ENCODE data around the gene CYP19A1. TPM values are rescaled to one million over a fixed set of nuclear protein-coding genes. Genes with fewer than 3 reads are reported as not detected.

CYP19A1 gene
- total RNA-seq, 5 donors from 2014 or later (not counting 1 experiment from before 2014, with no cell fraction given), result 0.23 TPM; not detected in 4

DNA sequence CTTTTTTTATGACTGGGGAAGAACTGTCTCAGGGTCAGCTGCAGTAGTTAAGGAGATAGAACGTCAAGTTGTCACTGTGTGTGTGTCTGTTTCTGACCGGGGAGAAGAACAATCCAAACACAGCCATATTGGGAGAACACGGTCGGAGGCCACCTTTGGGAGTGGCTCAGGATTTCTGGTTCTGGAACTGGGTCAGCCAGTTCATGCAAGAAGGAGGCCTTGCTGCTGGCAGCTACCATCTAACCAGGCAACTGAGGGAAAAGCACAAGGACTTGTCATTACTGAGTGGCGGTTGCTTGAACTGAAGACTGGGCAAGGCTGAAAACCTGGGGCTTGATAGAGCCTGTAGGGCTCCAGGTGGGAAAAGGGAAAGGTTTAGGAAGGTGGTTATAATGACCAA is 27.7 kb upstream of the CYP19A1 start:
- CTCF ChIA-PET, result no interaction called here
- peaks cover 0 to 6% of the 10 kb centered on the region in 2 donors for H3K27me3 Mint-ChIP-seq

GRCh38 chr15:51365417-51365816 is 27.0 kb upstream of the CYP19A1 start:
- CTCF ChIA-PET, result no interaction called here
- peaks cover 0 to 6% of the 10 kb centered on the region in 2 donors for H3K27me3 Mint-ChIP-seq
- no peaks in the 10 kb centered on the region for H3K36me3 ChIP-seq (ENCODE audit: control insufficient read depth in 2 of 2, extremely low read depth in 1 of 2, insufficient read depth in 1 of 2, low read length in 1 of 2)
- H3K4me3 Mint-ChIP-seq, result no peak overlapping the region
- ATAC-seq (replicated peaks in 1 of 4), result no peak
- H3K4me1 ChIP-seq (ENCODE audit: control insufficient read depth in 1 of 2, extremely low read depth in 1 of 2, insufficient read depth in 2 of 2, low read length in 2 of 2), result no peaks in the 10 kb centered on the region
- H3K27me3 ChIP-seq (replicated peaks in 1 of 2; ENCODE audit: control insufficient read depth in 2 of 2, extremely low read depth in 1 of 2, insufficient read depth in 2 of 2, low read length in 1 of 2), result peaks cover 0 to 2% of the 10 kb centered on the region in 2 experiments
- H3K9me3 ChIP-seq, result no peaks in the 10 kb centered on the region
- POLR2A ChIA-PET, result no interaction called here
- H3K27ac ChIP-seq (ENCODE audit: low read length), result no peak overlapping the region
- DNase-seq, result no peak
- no peak overlapping the region for H3K27ac Mint-ChIP-seq
- no peak overlapping the region for H3K4me3 ChIP-seq (ENCODE audit: control insufficient read depth in 1 of 2, extremely low read depth in 1 of 2, low read length in 1 of 2)
- H3K9me3 Mint-ChIP-seq, result no peaks in the 10 kb centered on the region
- no peaks in the 10 kb centered on the region for H3K36me3 Mint-ChIP-seq
- no peaks in the 10 kb centered on the region for H3K4me1 Mint-ChIP-seq
- whole genome bisulfite sequencing (ENCODE audit: insufficient coverage), result 67% methylated on average over 1 of the region's 6 CpGs

More for the DNA sequence above, 27.7 kb upstream of the CYP19A1 start:
- H3K36me3 Mint-ChIP-seq, result no peaks in the 10 kb centered on the region
- DNase-seq, result no peak
- H3K4me3 ChIP-seq (ENCODE audit: control insufficient read depth in 1 of 2, extremely low read depth in 1 of 2, low read length in 1 of 2), result no peak overlapping the region
- H3K9me3 ChIP-seq, result no peaks in the 10 kb centered on the region
- no peaks in the 10 kb centered on the region for H3K4me1 Mint-ChIP-seq
- POLR2A ChIA-PET, result no interaction called here
- H3K27ac Mint-ChIP-seq, result no peak overlapping the region
- H3K36me3 ChIP-seq (ENCODE audit: control insufficient read depth in 2 of 2, extremely low read depth in 1 of 2, insufficient read depth in 1 of 2, low read length in 1 of 2), result no peaks in the 10 kb centered on the region
- H3K27ac ChIP-seq (ENCODE audit: low read length), result no peak overlapping the region
- 97% methylated on average over 5 of the region's 5 CpGs for WGBS (ENCODE audit: insufficient coverage)
- no peak overlapping the region for H3K4me3 Mint-ChIP-seq
- no peak for ATAC-seq (replicated peaks in 1 of 4)
- peaks cover 0 to 2% of the 10 kb centered on the region in 2 experiments for H3K27me3 ChIP-seq (replicated peaks in 1 of 2; ENCODE audit: control insufficient read depth in 2 of 2, extremely low read depth in 1 of 2, insufficient read depth in 2 of 2, low read length in 1 of 2)
- no peaks in the 10 kb centered on the region for H3K4me1 ChIP-seq (ENCODE audit: control insufficient read depth in 1 of 2, extremely low read depth in 1 of 2, insufficient read depth in 2 of 2, low read length in 2 of 2)
- H3K9me3 Mint-ChIP-seq, result no peaks in the 10 kb centered on the region

DNA sequence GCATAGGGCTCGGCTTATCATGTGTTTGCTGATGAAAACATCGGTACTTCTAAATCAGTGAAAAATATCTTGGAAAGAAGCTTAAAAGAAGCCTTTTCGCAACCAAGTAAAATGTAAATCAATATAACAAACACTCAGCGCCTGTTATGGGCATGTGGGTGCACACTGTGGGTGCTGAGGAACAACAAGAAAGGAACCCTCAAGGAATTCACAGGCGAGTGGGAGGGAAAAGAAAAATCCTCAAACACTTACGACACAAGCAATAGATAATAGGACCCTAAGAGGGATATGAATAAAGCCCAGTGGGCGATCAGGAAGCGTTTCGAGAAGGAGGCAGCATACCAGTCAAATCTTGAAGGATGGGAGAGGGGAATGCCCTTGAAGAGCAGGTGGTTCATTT is 25.0 kb upstream of the CYP19A1 start:
- H3K4me3 Mint-ChIP-seq, result no peak overlapping the region
- Histone ChIP-seq H3K9me3 (no peaks in the 10 kb centered on the region), H3K27me3 (replicated peaks in 1 of 2; ENCODE audit: control insufficient read depth in 2 of 2, extremely low read depth in 1 of 2, insufficient read depth in 2 of 2, low read length in 1 of 2) (peaks cover 0 to 2% of the 10 kb centered on the region in 2 experiments), H3K4me1 (ENCODE audit: control insufficient read depth in 1 of 2, extremely low read depth in 1 of 2, insufficient read depth in 2 of 2, low read length in 2 of 2) (no peaks in the 10 kb centered on the region), H3K36me3 (ENCODE audit: control insufficient read depth in 2 of 2, extremely low read depth in 1 of 2, insufficient read depth in 1 of 2, low read length in 1 of 2) (no peaks in the 10 kb centered on the region), H3K27ac (ENCODE audit: low read length) (no peak overlapping the region), H3K4me3 (ENCODE audit: control insufficient read depth in 1 of 2, extremely low read depth in 1 of 2, low read length in 1 of 2) (no peak overlapping the region)
- ChIA-PET CTCF (no interaction called here), POLR2A (no interaction called here)
- no peaks in the 10 kb centered on the region for H3K4me1 Mint-ChIP-seq
- H3K36me3 Mint-ChIP-seq, result no peaks in the 10 kb centered on the region
- no peak overlapping the region for H3K27ac Mint-ChIP-seq
- H3K27me3 Mint-ChIP-seq, result peaks cover 0 to 6% of the 10 kb centered on the region in 2 donors
- 90% methylated on average over 2 of the region's 9 CpGs for WGBS (ENCODE audit: insufficient coverage)
- DNase-seq (no peak), ATAC-seq (replicated peaks in 1 of 4) (no peak)
- no peaks in the 10 kb centered on the region for H3K9me3 Mint-ChIP-seq

- DNase-seq, result no peak
- no peaks in the 10 kb centered on the region for H3K9me3 ChIP-seq
- CTCF ChIA-PET, result no interaction called here
- Mint-ChIP-seq H3K4me1 (peaks cover 0 to 4% (median 3%) of the 10 kb centered on the region in 3 donors), H3K9me3 (peaks cover 0 to 4% (median 0%) of the 10 kb centered on the region in 3 donors), H3K27ac (no peak overlapping the region), H3K27me3 (peaks cover 0 to under 1% of the 10 kb centered on the region in 2 donors), H3K36me3 (no peaks in the 10 kb centered on the region), H3K4me3 (no peak overlapping the region)
- H3K4me1 ChIP-seq (ENCODE audit: control insufficient read depth in 1 of 2, extremely low read depth in 1 of 2, insufficient read depth in 2 of 2, low read length in 2 of 2), result no peaks in the 10 kb centered on the region
- 80% methylated on average over 2 of the region's 7 CpGs for WGBS (ENCODE audit: insufficient coverage)
- no peak overlapping the region for H3K4me3 ChIP-seq (ENCODE audit: control insufficient read depth in 1 of 2, extremely low read depth in 1 of 2, low read length in 1 of 2)
- no peak overlapping the region for H3K27ac ChIP-seq (ENCODE audit: low read length)
- POLR2A ChIA-PET, result no interaction called here
- peaks cover 0 to 6% of the 10 kb centered on the region in 2 experiments for H3K27me3 ChIP-seq (replicated peaks in 1 of 2; ENCODE audit: control insufficient read depth in 2 of 2, extremely low read depth in 1 of 2, insufficient read depth in 2 of 2, low read length in 1 of 2)
- ATAC-seq (replicated peaks in 1 of 4), result no peak
- H3K36me3 ChIP-seq (ENCODE audit: control insufficient read depth in 2 of 2, extremely low read depth in 1 of 2, insufficient read depth in 1 of 2, low read length in 1 of 2), result no peaks in the 10 kb centered on the region
Measured at GRCh38 chr15:51359981-51360380, 21.6 kb upstream of the CYP19A1 start.

GRCh38 chr15:51356983-51357382 is 18.6 kb upstream of the CYP19A1 start:
- H3K27me3 Mint-ChIP-seq, result peaks cover 3 to 11% of the 10 kb centered on the region in 2 donors
- H3K27me3 ChIP-seq (replicated peaks in 1 of 2; ENCODE audit: control insufficient read depth in 2 of 2, extremely low read depth in 1 of 2, insufficient read depth in 2 of 2, low read length in 1 of 2), result peaks cover 2 to 6% of the 10 kb centered on the region in 2 experiments
- no peak overlapping the region for H3K27ac ChIP-seq (ENCODE audit: low read length)
- no peaks in the 10 kb centered on the region for H3K9me3 ChIP-seq
- peaks cover 0 to 4% (median 0%) of the 10 kb centered on the region in 3 donors for H3K9me3 Mint-ChIP-seq
- no peaks in the 10 kb centered on the region for H3K4me1 ChIP-seq (ENCODE audit: control insufficient read depth in 1 of 2, extremely low read depth in 1 of 2, insufficient read depth in 2 of 2, low read length in 2 of 2)
- no peak overlapping the region for H3K27ac Mint-ChIP-seq
- ChIA-PET CTCF (no interaction called here), POLR2A (no interaction called here)
- peaks cover 0 to 4% (median 3%) of the 10 kb centered on the region in 3 donors for H3K4me1 Mint-ChIP-seq
- 87% methylated on average over 6 of the region's 6 CpGs for WGBS (ENCODE audit: insufficient coverage)
- no peaks in the 10 kb centered on the region for H3K36me3 Mint-ChIP-seq
- no peaks in the 10 kb centered on the region for H3K36me3 ChIP-seq (ENCODE audit: control insufficient read depth in 2 of 2, extremely low read depth in 1 of 2, insufficient read depth in 1 of 2, low read length in 1 of 2)
- H3K4me3 Mint-ChIP-seq, result no peak overlapping the region
- no peak for ATAC-seq (replicated peaks in 1 of 4)
- DNase-seq, result no peak
- H3K4me3 ChIP-seq (ENCODE audit: control insufficient read depth in 1 of 2, extremely low read depth in 1 of 2, low read length in 1 of 2), result no peak overlapping the region

- no peak overlapping the region for H3K27ac Mint-ChIP-seq
- ChIA-PET CTCF (no interaction called here), POLR2A (no interaction called here)
- no peaks in the 10 kb centered on the region for H3K9me3 ChIP-seq
- peaks cover 0 to 4% (median 3%) of the 10 kb centered on the region in 3 donors for H3K4me1 Mint-ChIP-seq
- H3K27me3 Mint-ChIP-seq, result peaks cover 6 to 17% of the 10 kb centered on the region in 2 donors
- WGBS (ENCODE audit: insufficient coverage), result 33% methylated on average over 1 of the region's 5 CpGs
- peaks cover 2 to 6% of the 10 kb centered on the region in 2 experiments for H3K27me3 ChIP-seq (replicated peaks in 1 of 2; ENCODE audit: control insufficient read depth in 2 of 2, extremely low read depth in 1 of 2, insufficient read depth in 2 of 2, low read length in 1 of 2)
- no peaks in the 10 kb centered on the region for H3K36me3 Mint-ChIP-seq
- peaks cover 0 to 4% (median 0%) of the 10 kb centered on the region in 3 donors for H3K9me3 Mint-ChIP-seq
- no peak overlapping the region for H3K4me3 Mint-ChIP-seq
- no peak overlapping the region for H3K4me3 ChIP-seq (ENCODE audit: control insufficient read depth in 1 of 2, extremely low read depth in 1 of 2, low read length in 1 of 2)
- no peaks in the 10 kb centered on the region for H3K36me3 ChIP-seq (ENCODE audit: control insufficient read depth in 2 of 2, extremely low read depth in 1 of 2, insufficient read depth in 1 of 2, low read length in 1 of 2)
- ATAC-seq (replicated peaks in 1 of 4), result no peak
- no peaks in the 10 kb centered on the region for H3K4me1 ChIP-seq (ENCODE audit: control insufficient read depth in 1 of 2, extremely low read depth in 1 of 2, insufficient read depth in 2 of 2, low read length in 2 of 2)
- DNase-seq, result no peak
- no peak overlapping the region for H3K27ac ChIP-seq (ENCODE audit: low read length)
Measured at GRCh38 chr15:51356147-51356546, 17.8 kb upstream of the CYP19A1 start.

DNA sequence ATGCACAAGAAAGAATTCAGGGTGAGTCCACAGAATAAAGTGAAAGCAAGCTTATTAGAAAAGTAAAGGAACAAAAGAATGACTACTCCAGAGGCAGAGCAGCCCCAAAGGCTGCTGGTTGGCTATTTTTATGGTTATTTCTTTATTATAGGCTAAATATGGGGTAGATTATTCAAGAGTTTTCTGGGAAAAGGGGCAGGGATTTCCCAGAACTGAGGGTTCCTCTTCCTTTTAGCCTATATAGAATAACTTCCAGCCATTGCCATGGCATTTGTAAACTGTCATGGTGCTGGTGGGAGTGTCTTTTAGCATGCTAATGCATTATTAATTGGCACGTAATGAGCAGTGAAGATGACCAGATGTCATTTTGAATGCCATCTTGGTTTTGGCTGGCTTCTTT is 16.7 kb upstream of the CYP19A1 start:
- H3K4me1 ChIP-seq (ENCODE audit: control insufficient read depth in 1 of 2, extremely low read depth in 1 of 2, insufficient read depth in 2 of 2, low read length in 2 of 2), result no peaks in the 10 kb centered on the region
- no peaks in the 10 kb centered on the region for H3K36me3 Mint-ChIP-seq
- H3K9me3 Mint-ChIP-seq, result peaks cover 0 to 4% (median 0%) of the 10 kb centered on the region in 3 donors
- peaks cover 0 to 4% (median 3%) of the 10 kb centered on the region in 3 donors for H3K4me1 Mint-ChIP-seq
- H3K27me3 Mint-ChIP-seq, result peaks cover 10 to 17% of the 10 kb centered on the region in 2 donors
- no peaks in the 10 kb centered on the region for H3K9me3 ChIP-seq
- no CpG with 5 or more reads among the region's 1 CpG for WGBS (ENCODE audit: insufficient coverage)
- H3K27ac ChIP-seq (ENCODE audit: low read length), result no peak overlapping the region
- no peak overlapping the region for H3K4me3 ChIP-seq (ENCODE audit: control insufficient read depth in 1 of 2, extremely low read depth in 1 of 2, low read length in 1 of 2)
- POLR2A ChIA-PET, result no interaction called here
- CTCF ChIA-PET, result no interaction called here
- no peaks in the 10 kb centered on the region for H3K36me3 ChIP-seq (ENCODE audit: control insufficient read depth in 2 of 2, extremely low read depth in 1 of 2, insufficient read depth in 1 of 2, low read length in 1 of 2)
- H3K27me3 ChIP-seq (replicated peaks in 1 of 2; ENCODE audit: control insufficient read depth in 2 of 2, extremely low read depth in 1 of 2, insufficient read depth in 2 of 2, low read length in 1 of 2), result peaks cover 2 to 6% of the 10 kb centered on the region in 2 experiments
- H3K27ac Mint-ChIP-seq, result no peak overlapping the region
- ATAC-seq (replicated peaks in 1 of 4) (no peak), DNase-seq (no peak)
- no peak overlapping the region for H3K4me3 Mint-ChIP-seq

Measured in T-cell (primary cell).